Measurements from ENCODE around the gene HHLA2.

HHLA2 gene

GRCh38 chr3:108403686-108404345, 107.5 kb downstream of the HHLA2 start:
- ATAC-seq = peak; percentile 77
- TF ChIP-seq ZNF70 (CRISPR knock-in tag; IDR thresholded peaks at IDR 0.05) (no peak), ZNF8 (CRISPR knock-in tag; IDR thresholded peaks at IDR 0.05) (no peak), PPARA (CRISPR knock-in tag; IDR thresholded peaks at IDR 0.05; ENCODE audit: borderline replicate concordance) (no peak), BACH2 (CRISPR knock-in tag; IDR thresholded peaks at IDR 0.05; ENCODE audit: borderline replicate concordance) (no peak), TOX (CRISPR knock-in tag; IDR thresholded peaks at IDR 0.05; ENCODE audit: borderline replicate concordance) (no peak), GLIS3 (CRISPR knock-in tag; IDR thresholded peaks at IDR 0.05) (no peak), ESRRG (CRISPR knock-in tag; IDR thresholded peaks at IDR 0.05) (no peak), ISL1 (CRISPR knock-in tag; IDR thresholded peaks at IDR 0.05) (no peak), TCF4 (CRISPR knock-in tag; IDR thresholded peaks at IDR 0.05; ENCODE audit: borderline replicate concordance) (no peak), PATZ1 (CRISPR knock-in tag; IDR thresholded peaks at IDR 0.05; ENCODE audit: borderline replicate concordance) (no peak)
- TF ChIP-seq, protein P1, sequence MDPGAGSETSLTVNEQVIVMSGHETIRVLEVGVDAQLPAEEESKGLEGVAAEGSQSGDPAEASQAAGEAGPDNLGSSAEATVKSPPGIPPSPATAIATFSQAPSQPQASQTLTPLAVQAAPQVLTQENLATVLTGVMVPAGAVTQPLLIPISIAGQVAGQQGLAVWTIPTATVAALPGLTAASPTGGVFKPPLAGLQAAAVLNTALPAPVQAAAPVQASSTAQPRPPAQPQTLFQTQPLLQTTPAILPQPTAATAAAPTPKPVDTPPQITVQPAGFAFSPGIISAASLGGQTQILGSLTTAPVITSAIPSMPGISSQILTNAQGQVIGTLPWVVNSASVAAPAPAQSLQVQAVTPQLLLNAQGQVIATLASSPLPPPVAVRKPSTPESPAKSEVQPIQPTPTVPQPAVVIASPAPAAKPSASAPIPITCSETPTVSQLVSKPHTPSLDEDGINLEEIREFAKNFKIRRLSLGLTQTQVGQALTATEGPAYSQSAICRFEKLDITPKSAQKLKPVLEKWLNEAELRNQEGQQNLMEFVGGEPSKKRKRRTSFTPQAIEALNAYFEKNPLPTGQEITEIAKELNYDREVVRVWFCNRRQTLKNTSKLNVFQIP (CRISPR knock-in tag; IDR thresholded peaks at IDR 0.05; ENCODE audit: borderline replicate concordance, low read depth) = no peak
- TF ChIP-seq, protein P2, sequence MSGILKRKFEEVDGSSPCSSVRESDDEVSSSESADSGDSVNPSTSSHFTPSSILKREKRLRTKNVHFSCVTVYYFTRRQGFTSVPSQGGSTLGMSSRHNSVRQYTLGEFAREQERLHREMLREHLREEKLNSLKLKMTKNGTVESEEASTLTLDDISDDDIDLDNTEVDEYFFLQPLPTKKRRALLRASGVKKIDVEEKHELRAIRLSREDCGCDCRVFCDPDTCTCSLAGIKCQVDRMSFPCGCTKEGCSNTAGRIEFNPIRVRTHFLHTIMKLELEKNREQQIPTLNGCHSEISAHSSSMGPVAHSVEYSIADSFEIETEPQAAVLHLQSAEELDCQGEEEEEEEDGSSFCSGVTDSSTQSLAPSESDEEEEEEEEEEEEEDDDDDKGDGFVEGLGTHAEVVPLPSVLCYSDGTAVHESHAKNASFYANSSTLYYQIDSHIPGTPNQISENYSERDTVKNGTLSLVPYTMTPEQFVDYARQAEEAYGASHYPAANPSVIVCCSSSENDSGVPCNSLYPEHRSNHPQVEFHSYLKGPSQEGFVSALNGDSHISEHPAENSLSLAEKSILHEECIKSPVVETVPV (CRISPR knock-in tag; IDR thresholded peaks at IDR 0.05) = no peak
- TF ChIP-seq, protein P3, sequence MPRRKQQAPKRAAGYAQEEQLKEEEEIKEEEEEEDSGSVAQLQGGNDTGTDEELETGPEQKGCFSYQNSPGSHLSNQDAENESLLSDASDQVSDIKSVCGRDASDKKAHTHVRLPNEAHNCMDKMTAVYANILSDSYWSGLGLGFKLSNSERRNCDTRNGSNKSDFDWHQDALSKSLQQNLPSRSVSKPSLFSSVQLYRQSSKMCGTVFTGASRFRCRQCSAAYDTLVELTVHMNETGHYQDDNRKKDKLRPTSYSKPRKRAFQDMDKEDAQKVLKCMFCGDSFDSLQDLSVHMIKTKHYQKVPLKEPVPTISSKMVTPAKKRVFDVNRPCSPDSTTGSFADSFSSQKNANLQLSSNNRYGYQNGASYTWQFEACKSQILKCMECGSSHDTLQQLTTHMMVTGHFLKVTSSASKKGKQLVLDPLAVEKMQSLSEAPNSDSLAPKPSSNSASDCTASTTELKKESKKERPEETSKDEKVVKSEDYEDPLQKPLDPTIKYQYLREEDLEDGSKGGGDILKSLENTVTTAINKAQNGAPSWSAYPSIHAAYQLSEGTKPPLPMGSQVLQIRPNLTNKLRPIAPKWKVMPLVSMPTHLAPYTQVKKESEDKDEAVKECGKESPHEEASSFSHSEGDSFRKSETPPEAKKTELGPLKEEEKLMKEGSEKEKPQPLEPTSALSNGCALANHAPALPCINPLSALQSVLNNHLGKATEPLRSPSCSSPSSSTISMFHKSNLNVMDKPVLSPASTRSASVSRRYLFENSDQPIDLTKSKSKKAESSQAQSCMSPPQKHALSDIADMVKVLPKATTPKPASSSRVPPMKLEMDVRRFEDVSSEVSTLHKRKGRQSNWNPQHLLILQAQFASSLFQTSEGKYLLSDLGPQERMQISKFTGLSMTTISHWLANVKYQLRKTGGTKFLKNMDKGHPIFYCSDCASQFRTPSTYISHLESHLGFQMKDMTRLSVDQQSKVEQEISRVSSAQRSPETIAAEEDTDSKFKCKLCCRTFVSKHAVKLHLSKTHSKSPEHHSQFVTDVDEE (CRISPR knock-in tag; IDR thresholded peaks at IDR 0.05) = no peak

DNA sequence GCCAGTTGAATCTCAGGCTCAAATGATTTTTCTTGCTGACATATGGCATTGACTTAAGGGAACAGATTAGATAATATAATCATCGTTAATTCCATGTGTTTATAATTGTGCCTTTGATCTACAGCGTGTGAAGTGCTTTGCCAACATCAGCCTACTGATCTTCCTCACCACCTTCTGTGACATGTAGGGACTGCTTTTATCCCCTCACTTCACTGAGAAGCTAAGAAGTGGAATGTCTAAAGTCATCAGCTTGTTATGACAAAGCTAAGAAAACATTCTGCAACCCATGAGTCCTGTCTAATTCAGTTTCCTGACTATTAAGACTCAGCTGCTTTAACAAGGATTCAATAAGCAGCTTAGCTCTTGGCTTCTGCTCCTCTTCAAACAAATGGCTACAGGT, 108.0 kb downstream of the HHLA2 start:
- ATAC-seq = peak; percentile 60
- TF ChIP-seq CSDC2 (CRISPR knock-in tag; IDR thresholded peaks at IDR 0.05) (no peak), ZNF70 (CRISPR knock-in tag; IDR thresholded peaks at IDR 0.05) (no peak), SNAI2 (CRISPR knock-in tag; IDR thresholded peaks at IDR 0.05) (0 out of 2 replicates have a peak, but pooled peaks have one; percentile 34), TCF4 (CRISPR knock-in tag; IDR thresholded peaks at IDR 0.05; ENCODE audit: borderline replicate concordance) (0 out of 2 replicates have a peak, but pooled peaks have one; percentile 15), ISL1 (CRISPR knock-in tag; IDR thresholded peaks at IDR 0.05) (peak; percentile 64), PATZ1 (CRISPR knock-in tag; IDR thresholded peaks at IDR 0.05; ENCODE audit: borderline replicate concordance) (no peak), ZC3H10 (CRISPR knock-in tag; IDR thresholded peaks at IDR 0.05) (no peak)
- TF ChIP-seq, protein P3 (CRISPR knock-in tag; IDR thresholded peaks at IDR 0.05) = 0 out of 2 replicates have a peak, but pooled peaks have one; percentile 22

All from SK-N-SH treated with all-trans-retinoic acid at 6 μM for 48 hours (cell line).